LNCaP clone FGC (cell line): ENCODE measurements around the gene DHX16.
A peak's percentile ranks its signal among the peaks of the same experiment; 100 is the strongest.

Source experiments
- DNase-seq: peaks from one replicate; pipeline ENCODE4 v3.0.0-alpha.2; 2011; ENCODE audit warnings: low read depth
- H3K4me3 ChIP-seq: 2 replicates; pipeline ENCODE4 v1.5.1; 2011; ENCODE audit warnings: mild to moderate bottlenecking, low read depth, low read length, control low read depth
- TF ChIP-seq, protein P1 (sequence below): IDR thresholded peaks from 2 replicates; pipeline ENCODE4 v1.5.1; 2012; ENCODE audit warnings: mild to moderate bottlenecking; ENCODE audit not compliant: control insufficient read depth, insufficient read depth; ENCODE audit errors: extremely low read depth

DHX16 gene

DNA sequence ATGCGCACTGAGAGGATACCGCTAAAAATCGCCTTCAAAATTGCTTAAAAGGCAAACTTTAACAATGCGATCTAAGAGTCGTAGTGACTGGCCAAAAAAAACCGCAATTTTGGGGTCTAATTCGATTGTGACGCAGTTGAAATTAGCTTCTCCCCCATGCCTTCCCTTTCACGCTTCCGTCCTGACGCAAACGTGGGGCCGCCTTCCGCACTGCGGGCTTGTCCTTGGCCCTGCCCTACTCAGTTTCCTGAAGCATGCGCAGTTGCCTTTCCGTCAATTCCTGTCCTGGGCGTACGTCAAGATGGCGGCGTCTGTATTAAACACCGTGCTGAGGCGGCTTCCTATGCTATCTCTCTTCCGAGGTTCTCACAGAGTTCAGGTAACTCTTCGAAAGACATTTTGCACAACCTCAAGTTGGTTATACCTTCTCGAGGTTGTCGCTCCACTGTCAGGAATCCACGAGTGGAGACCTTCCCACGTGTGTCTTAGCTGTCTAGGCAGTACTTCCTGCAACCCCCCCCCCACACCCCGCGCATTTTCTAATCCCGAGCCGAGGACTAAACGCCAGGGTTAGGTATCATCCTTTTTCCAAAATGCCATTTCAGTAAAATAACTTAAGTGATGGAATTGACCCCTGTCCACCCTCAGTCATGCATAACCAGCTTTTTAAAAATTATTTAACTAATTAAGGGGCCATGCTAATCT is 55.1 kb downstream of the DHX16 start, which contains the start of gene MRPS18B:
Gene MRPS18B (plus strand): TSS at position 276 of the 705 bp plus-strand sequence. CDS start 26 bp downstream, at position 302.
- TF ChIP-seq, protein P1, sequence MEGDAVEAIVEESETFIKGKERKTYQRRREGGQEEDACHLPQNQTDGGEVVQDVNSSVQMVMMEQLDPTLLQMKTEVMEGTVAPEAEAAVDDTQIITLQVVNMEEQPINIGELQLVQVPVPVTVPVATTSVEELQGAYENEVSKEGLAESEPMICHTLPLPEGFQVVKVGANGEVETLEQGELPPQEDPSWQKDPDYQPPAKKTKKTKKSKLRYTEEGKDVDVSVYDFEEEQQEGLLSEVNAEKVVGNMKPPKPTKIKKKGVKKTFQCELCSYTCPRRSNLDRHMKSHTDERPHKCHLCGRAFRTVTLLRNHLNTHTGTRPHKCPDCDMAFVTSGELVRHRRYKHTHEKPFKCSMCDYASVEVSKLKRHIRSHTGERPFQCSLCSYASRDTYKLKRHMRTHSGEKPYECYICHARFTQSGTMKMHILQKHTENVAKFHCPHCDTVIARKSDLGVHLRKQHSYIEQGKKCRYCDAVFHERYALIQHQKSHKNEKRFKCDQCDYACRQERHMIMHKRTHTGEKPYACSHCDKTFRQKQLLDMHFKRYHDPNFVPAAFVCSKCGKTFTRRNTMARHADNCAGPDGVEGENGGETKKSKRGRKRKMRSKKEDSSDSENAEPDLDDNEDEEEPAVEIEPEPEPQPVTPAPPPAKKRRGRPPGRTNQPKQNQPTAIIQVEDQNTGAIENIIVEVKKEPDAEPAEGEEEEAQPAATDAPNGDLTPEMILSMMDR: no peak

DNA sequence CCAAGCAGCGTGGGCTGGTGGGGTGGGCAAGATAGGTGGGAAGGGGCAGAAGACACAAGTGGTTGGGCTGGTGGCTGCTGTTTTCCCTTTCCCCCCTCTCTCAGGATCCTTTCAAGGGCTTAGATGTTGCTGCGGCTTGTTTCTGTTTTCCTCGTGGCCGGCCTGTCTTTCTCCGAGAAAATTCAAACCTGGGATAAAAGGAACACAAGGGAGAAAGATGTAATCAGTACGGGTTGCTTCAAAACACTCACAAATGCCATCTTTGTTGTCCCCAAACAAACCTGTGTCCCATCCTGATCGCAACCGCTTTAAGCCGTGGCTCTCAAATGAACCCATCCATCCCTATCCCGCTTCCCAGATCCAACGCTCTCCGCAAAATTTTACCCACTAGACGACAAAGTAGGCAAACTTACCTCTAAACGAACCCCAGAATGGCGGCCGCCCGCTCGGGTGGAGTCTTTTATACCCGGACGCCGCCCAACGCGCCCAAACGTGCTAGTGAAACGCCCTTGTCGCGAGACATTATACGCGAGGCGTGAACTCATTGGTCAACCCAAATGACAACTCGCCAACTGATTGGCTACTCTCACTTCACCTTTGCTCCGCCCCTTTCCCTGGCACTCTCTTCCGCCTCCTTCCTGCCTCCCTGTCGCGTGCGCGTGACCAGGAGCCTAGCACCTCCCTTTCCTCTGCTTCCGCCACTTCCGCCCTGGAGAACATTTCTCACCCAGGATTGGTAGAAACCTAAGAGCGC is 55.8 kb downstream of the DHX16 start, which contains the start of gene PPP1R10:
Gene PPP1R10 (minus strand): TSS at position 433 of the 754 bp plus-strand sequence. CDS start 7,299 bp downstream, outside the sequence.
- H3K4me3 ChIP-seq: peak within 1 kb of the TSS; percentile 79
- peak; percentile 100 for DNase-seq
- TF ChIP-seq, protein P1: no peak

More for the DNA sequence above, 55.1 kb downstream of the DHX16 start, which contains the start of gene MRPS18B:
- peak; percentile 95 for DNase-seq
- H3K4me3 ChIP-seq: peak within 1 kb of the TSS; percentile 79

DNA sequence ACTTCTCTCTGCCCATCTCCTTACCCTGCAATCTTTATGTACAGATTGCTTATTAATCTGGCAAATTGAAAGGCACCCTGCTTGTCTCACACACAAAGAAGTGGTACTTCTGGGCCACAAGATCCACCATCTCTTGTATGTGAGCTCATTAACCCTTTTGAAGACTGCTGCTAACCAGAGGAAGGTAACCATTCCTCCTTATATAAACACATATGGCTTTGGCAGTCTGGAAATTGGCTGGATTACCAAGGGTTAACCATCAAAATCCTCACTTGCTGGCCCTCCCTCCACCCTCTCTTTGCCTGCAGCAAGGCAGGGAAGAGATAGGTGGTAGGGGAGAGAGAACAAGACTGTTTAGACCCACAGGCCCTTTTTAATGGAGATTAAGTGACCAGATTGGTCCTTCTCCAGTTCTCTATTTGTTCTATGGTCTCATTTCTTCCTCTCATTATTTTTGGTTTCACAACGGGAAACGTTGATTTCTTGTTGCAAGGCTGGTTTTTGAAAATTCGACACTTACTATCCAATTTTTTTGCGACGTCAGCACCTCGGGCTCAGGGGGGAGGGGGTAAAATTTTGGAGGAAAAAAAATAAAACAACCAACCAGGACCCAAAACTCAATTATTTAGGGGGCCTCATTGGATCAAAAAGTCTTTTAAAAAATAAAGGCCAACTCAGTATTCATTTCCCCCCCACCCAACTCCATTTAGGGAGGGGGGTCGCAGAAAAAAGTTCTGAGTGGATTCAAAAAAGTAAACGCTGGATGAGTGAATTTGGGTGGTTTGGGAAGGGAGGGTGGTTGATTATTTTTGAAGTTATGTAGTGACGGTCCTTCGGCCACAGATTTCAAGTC is 56.6 kb downstream of the DHX16 start:
- peak overlapping the region; percentile 79 for H3K4me3 ChIP-seq
- TF ChIP-seq, protein P1: no peak
- no peak for DNase-seq

DNA sequence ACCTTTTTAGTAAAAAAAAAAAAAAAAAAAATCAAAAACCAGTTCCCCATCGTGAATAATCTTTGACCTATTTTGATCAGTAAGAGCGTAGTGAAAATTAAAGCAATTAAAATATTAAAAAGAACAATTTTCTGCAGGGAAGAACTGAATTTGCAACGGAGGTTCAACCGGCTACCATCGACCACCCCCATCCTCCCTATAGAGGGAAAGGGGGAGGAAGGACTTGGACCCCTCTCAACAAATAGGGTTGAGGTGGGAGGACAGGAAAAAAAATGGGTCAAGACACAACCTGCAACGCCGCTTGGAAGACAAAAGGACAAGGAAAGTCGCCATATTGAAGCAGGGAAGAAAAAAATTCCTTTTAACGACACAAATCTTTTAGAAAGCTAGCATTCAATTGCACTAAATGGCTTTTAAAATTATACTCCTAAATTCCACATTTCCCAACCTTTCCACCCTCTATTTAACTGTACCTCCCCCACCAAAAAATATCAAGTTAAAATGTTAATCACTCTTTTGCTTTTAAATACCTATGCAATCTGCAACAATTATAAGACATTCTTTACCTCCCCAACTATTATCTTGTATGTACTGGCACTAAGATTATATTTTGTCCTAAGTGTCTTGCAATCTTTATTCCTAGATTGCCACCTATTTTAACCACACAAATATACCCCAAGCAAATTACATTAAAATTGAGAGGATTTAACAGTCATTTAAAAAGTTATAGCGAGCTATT is 57.4 kb downstream of the DHX16 start:
- peak; percentile 57 for DNase-seq
- H3K4me3 ChIP-seq: peak overlapping the region; percentile 79
- TF ChIP-seq, protein P1: no peak

DNA sequence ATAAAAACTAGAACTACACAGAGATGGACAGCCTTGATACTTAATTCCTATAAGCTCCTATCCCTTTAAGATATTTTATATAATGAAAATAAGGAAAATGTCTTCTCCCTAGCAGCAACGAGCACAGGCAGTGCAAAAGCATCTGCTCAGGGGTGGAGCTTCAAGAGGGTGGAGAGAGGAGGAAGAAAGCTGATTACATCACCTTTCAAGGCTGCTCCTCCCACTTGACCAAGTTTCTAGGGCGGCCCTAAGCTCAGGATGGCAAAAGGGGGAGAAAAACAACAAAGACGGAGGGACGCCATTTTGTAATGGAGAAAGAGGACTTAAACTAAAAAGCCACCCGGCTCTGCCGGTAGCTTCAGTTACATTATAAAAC is 58.0 kb downstream of the DHX16 start:
- H3K4me3 ChIP-seq: peak overlapping the region; percentile 79
- peak; percentile 94 for DNase-seq
- TF ChIP-seq, protein P1: no peak
